GM06990 (cell line): ENCODE data around the gene MMD2.

Experiments
- DNase-seq: peaks from one replicate; pipeline ENCODE4 v3.0.0-alpha.2; 2011; ENCODE audit not compliant: insufficient read length; ENCODE audit errors: extremely low read depth
- H3K27me3 ChIP-seq: replicated peaks from 2 replicates; pipeline ENCODE4 v1.6.0; 2011; ENCODE audit warnings: low read length; ENCODE audit not compliant: control insufficient read depth, insufficient read depth
- H3K36me3 ChIP-seq: 2 replicates; pipeline ENCODE4 v1.5.1; 2011; ENCODE audit warnings: low read length; ENCODE audit not compliant: control insufficient read depth, insufficient read depth
- H3K4me3 ChIP-seq: replicated peaks from 2 replicates; pipeline ENCODE4 v1.5.1; 2011; ENCODE audit warnings: low read depth, mild to moderate bottlenecking, control low read depth, low read length
- CTCF ChIP-seq: IDR thresholded peaks from 2 replicates; pipeline ENCODE4 v1.5.1; 2011; ENCODE audit warnings: low read length, control low read depth, mild to moderate bottlenecking, inconsistent platforms; ENCODE audit not compliant: insufficient read depth, poor library complexity, severe bottlenecking

The MMD2 gene, protein sequence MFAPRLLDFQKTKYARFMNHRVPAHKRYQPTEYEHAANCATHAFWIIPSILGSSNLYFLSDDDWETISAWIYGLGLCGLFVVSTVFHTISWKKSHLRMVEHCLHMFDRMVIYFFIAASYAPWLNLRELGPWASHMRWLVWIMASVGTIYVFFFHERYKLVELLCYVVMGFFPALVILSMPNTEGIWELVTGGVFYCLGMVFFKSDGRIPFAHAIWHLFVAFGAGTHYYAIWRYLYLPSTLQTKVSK

GRCh38 chr7:4958477-4959301, at the start of gene MMD2:
TSS of gene MMD2 (minus strand) at chr7:4959187. CDS start at chr7:4959017, 170 bp downstream.
- TF ChIP-seq CTCF: no peak
- no peaks in the 10 kb centered on the region for H3K36me3 ChIP-seq
- H3K27me3 ChIP-seq: no peaks in the 10 kb centered on the region; the same call in none of the 2 replicates
- no peak for DNase-seq
- no peak within 1 kb of the TSS for H3K4me3 ChIP-seq

- H3K27me3 ChIP-seq: no peaks in the 10 kb centered on the region
- TF ChIP-seq CTCF: no peak
- H3K4me3 ChIP-seq: no peak overlapping the region
- H3K36me3 ChIP-seq: no peaks in the 10 kb centered on the region
- DNase-seq: no peak
Measured at GRCh38 chr7:5005066-5005465, 46.1 kb upstream of the MMD2 start.

DNA sequence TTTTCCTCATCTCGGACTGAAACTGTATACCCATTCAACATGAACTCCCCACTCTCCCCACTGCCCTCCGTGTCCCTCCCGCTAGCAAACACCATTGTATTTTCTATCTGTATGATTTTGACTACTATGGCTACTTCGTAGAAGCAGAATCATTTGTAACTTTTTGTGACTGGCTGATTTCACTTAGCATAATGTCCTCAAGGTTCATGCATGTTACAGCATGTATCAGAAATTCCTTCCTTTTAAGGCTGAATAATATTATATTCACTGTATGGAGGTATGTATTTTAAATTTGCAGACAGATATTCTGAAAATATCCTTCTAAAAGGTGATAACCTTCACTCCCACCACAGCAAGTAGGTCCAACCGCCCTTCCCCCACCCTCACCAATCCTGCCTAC, 42.9 kb upstream of the MMD2 start:
- Histone ChIP-seq H3K4me3 (no peak overlapping the region), H3K36me3 (no peaks in the 10 kb centered on the region; the same call in 1 of the 2 replicates), H3K27me3 (no peaks in the 10 kb centered on the region)
- DNase-seq: no peak
- no peak for TF ChIP-seq CTCF

GRCh38 chr7:5001003-5001402, 42.0 kb upstream of the MMD2 start:
- Histone ChIP-seq H3K36me3 (peaks cover 5% of the 10 kb centered on the region), H3K4me3 (no peak overlapping the region), H3K27me3 (no peaks in the 10 kb centered on the region)
- no peak for DNase-seq
- TF ChIP-seq CTCF: no peak

DNA sequence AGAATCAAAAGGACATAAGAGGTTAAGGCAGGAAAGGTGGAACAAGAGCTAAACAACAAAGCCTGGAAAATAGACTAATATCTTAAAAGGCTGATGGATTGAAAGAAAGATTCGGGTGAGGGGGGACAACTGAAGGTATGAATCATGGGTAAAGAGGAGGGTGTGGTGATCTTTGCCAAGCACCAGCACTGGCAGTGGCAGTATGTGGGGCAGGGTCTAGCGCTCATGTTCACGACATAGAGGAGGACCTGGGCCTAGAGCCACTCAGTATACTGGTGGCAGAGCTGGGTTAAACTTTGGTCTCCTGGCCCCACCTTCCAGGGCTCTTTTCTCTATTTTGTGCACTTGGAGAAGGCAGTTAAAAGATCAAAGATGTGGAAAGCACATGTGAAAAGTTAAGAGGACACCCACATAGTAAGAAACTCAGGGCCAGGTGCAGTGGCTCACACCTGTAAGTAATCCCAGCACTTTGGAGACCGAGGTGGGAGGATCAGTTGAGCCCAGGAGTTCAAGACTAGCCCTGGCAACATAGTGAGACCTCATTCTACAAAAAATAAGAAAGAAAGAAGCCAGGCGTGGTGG, 40.5 kb upstream of the MMD2 start:
- no peak for TF ChIP-seq CTCF
- H3K4me3 ChIP-seq: no peak overlapping the region
- H3K36me3 ChIP-seq: peaks cover 5% of the 10 kb centered on the region
- no peaks in the 10 kb centered on the region for H3K27me3 ChIP-seq
- DNase-seq: no peak
